Neural cell (in vitro differentiated cells): Measurements from ENCODE around the gene PIP4K2A. TPM values are rescaled to one million over a fixed set of nuclear protein-coding genes. Genes with fewer than 3 reads are reported as not detected.

ENCODE experiments used
- H2AFZ ChIP-seq: fragments of 200-600, 300-800 bp; sonication (generic), shearing (Covaris generic); 2 replicates; pipeline ENCODE4 v1.6.0; 2014; ENCODE audit warnings: low read depth, mild to moderate bottlenecking, antibody characterized with exemption, low read length, moderate library complexity
- H3F3A ChIP-seq: fragments of 200-600 bp; shearing (Covaris generic); 2 replicates; pipeline ENCODE4 v1.6.1; 2016; ENCODE audit warnings: mild to moderate bottlenecking, moderate library complexity, mixed read lengths, antibody characterized with exemption, low read length; ENCODE audit not compliant: insufficient read depth, poor library complexity, severe bottlenecking
- H3K27ac ChIP-seq: fragments of 200-600, 300-800 bp; sonication (generic), shearing (Covaris generic); 2 replicates; pipeline ENCODE4 v1.5.1; 2014; ENCODE audit warnings: mild to moderate bottlenecking, low read length, moderate library complexity
- H3K27me3 ChIP-seq: fragments of 300-800, 200-600 bp; sonication (generic), shearing (Covaris generic); 2 replicates; pipeline ENCODE4 v1.6.0; 2014; ENCODE audit warnings: mild to moderate bottlenecking, low read depth, low read length, moderate library complexity; ENCODE audit not compliant: insufficient read depth
- H3K36me3 ChIP-seq: fragments of 300-800, 200-600 bp; sonication (generic), shearing (Covaris generic); 2 replicates; pipeline ENCODE4 v1.5.1; 2014; ENCODE audit warnings: mild to moderate bottlenecking, antibody characterized with exemption, low read length, moderate library complexity; ENCODE audit not compliant: insufficient read depth
- H3K4me2 ChIP-seq: fragments of 300-800, 200-600 bp; sonication (generic), shearing (Covaris generic); 2 replicates; pipeline ENCODE4 v1.6.0; 2014; ENCODE audit warnings: mild to moderate bottlenecking, low read length
- H3K4me3 ChIP-seq: fragments of 300-800, 200-600 bp; sonication (generic), shearing (Covaris generic); 2 replicates; pipeline ENCODE4 v1.5.1; 2014; ENCODE audit warnings: mild to moderate bottlenecking, low read length, moderate library complexity
- H3K79me2 ChIP-seq: fragments of 200-600 bp; shearing (Covaris generic); replicated peaks from 2 replicates; pipeline ENCODE4 v1.6.0; 2014; ENCODE audit warnings: mild to moderate bottlenecking, low read length, moderate library complexity; ENCODE audit not compliant: insufficient read depth
- H3K9ac ChIP-seq: fragments of 300-800, 200-600 bp; sonication (generic), shearing (Covaris generic); 2 replicates; pipeline ENCODE4 v1.6.1; 2016; ENCODE audit warnings: mild to moderate bottlenecking, low read length, mixed read lengths
- H3K9me2 ChIP-seq: fragments of 200-600 bp; shearing (Covaris generic); 2 replicates; pipeline ENCODE4 v1.6.1; 2016; ENCODE audit warnings: mild to moderate bottlenecking, low read length, mixed read lengths; ENCODE audit not compliant: insufficient read depth
- H3K9me3 ChIP-seq: fragments of 200-600, 300-800 bp; sonication (generic), shearing (Covaris generic); 2 replicates; pipeline ENCODE4 v1.6.1; 2016; ENCODE audit warnings: mild to moderate bottlenecking, mixed run types, low read length, moderate library complexity, mixed read lengths
- H4K20me1 ChIP-seq: fragments of 200-600 bp; shearing (Covaris generic); 2 replicates; pipeline ENCODE4 v1.6.1; 2016; ENCODE audit warnings: mild to moderate bottlenecking, mixed run types; ENCODE audit not compliant: insufficient read depth
- CTCF ChIP-seq: fragments of 450-650 bp; IDR thresholded peaks from 2 replicates; pipeline ENCODE4 v1.5.1; 2014; ENCODE audit warnings: antibody characterized with exemption, mild to moderate bottlenecking, moderate library complexity; ENCODE audit not compliant: poor library complexity, severe bottlenecking
- EP300 ChIP-seq: fragments of 450-650 bp; conservative IDR thresholded peaks from 2 replicates; pipeline ENCODE4 v1.6.1; 2014; ENCODE audit warnings: antibody characterized with exemption, mild to moderate bottlenecking, moderate library complexity; ENCODE audit not compliant: poor library complexity, severe bottlenecking
- EZH2 ChIP-seq: fragments of 200-600, 300-800 bp; shearing (Covaris generic), sonication (generic); IDR thresholded peaks from 2 replicates; pipeline ENCODE4 v1.6.1; 2014; ENCODE audit warnings: antibody characterized with exemption, low read length, borderline replicate concordance, mild to moderate bottlenecking; ENCODE audit not compliant: insufficient read depth, poor library complexity, severe bottlenecking
- MXI1 ChIP-seq: fragments of 450-650 bp; conservative IDR thresholded peaks from 2 replicates; pipeline ENCODE4 v1.6.1; 2014; ENCODE audit warnings: antibody characterized with exemption, mild to moderate bottlenecking; ENCODE audit not compliant: poor library complexity, severe bottlenecking
- POLR2AphosphoS5 ChIP-seq: IDR thresholded peaks from 2 replicates; pipeline ENCODE4 v1.6.1; 2012
- RAD21 ChIP-seq: fragments of 450-650 bp; conservative IDR thresholded peaks from 2 replicates; pipeline ENCODE4 v1.6.1; 2014; ENCODE audit warnings: antibody characterized with exemption, mild to moderate bottlenecking, moderate library complexity
- SMC3 ChIP-seq: fragments of 450-650 bp; conservative IDR thresholded peaks from 2 replicates; pipeline ENCODE4 v1.6.1; 2014; ENCODE audit warnings: antibody characterized with exemption, mild to moderate bottlenecking, moderate library complexity; ENCODE audit not compliant: poor library complexity
- TAF1 ChIP-seq: IDR thresholded peaks from 2 replicates; pipeline ENCODE4 v1.6.1; 2012; ENCODE audit warnings: low read depth
- polyA plus RNA-seq: library from polyadenylated mRNA; depleted of rRNA; stranded (reverse); fragments of >200 nt; gene quantifications from 2 replicates; pipeline ENCODE4 v1.2.3, GENCODE V29; 2014
- TF ChIP-seq, protein P1 (sequence below): IDR thresholded peaks from 2 replicates; pipeline ENCODE4 v1.6.1; 2012; ENCODE audit warnings: borderline replicate concordance

The PIP4K2A gene
- polyA plus RNA-seq, 1 donor from 2014 or later, result 12.6 TPM

GRCh38 chr10:22658745-22659410 lies 55.5 kb downstream of the PIP4K2A start:
- no peaks in the 10 kb centered on the region for H3K79me2 ChIP-seq
- H2AFZ ChIP-seq, result no peak overlapping the region
- TF ChIP-seq POLR2AphosphoS5 (no peak), RAD21 (no peak), MXI1 (no peak), TAF1 (no peak), SMC3 (no peak), CTCF (no peak), EP300 (no peak), EZH2 (no peak)
- TF ChIP-seq, protein P1, sequence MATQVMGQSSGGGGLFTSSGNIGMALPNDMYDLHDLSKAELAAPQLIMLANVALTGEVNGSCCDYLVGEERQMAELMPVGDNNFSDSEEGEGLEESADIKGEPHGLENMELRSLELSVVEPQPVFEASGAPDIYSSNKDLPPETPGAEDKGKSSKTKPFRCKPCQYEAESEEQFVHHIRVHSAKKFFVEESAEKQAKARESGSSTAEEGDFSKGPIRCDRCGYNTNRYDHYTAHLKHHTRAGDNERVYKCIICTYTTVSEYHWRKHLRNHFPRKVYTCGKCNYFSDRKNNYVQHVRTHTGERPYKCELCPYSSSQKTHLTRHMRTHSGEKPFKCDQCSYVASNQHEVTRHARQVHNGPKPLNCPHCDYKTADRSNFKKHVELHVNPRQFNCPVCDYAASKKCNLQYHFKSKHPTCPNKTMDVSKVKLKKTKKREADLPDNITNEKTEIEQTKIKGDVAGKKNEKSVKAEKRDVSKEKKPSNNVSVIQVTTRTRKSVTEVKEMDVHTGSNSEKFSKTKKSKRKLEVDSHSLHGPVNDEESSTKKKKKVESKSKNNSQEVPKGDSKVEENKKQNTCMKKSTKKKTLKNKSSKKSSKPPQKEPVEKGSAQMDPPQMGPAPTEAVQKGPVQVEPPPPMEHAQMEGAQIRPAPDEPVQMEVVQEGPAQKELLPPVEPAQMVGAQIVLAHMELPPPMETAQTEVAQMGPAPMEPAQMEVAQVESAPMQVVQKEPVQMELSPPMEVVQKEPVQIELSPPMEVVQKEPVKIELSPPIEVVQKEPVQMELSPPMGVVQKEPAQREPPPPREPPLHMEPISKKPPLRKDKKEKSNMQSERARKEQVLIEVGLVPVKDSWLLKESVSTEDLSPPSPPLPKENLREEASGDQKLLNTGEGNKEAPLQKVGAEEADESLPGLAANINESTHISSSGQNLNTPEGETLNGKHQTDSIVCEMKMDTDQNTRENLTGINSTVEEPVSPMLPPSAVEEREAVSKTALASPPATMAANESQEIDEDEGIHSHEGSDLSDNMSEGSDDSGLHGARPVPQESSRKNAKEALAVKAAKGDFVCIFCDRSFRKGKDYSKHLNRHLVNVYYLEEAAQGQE, result no peak
- H4K20me1 ChIP-seq, result no peaks in the 10 kb centered on the region
- no peaks in the 10 kb centered on the region for H3K36me3 ChIP-seq
- H3F3A ChIP-seq, result no peaks in the 10 kb centered on the region
- H3K9ac ChIP-seq, result no peak overlapping the region
- H3K4me3 ChIP-seq, result no peak overlapping the region
- no peaks in the 10 kb centered on the region for H3K9me2 ChIP-seq
- H3K27ac ChIP-seq, result no peak overlapping the region
- H3K9me3 ChIP-seq, result no peaks in the 10 kb centered on the region
- H3K4me2 ChIP-seq, result no peak overlapping the region
- H3K27me3 ChIP-seq, result no peaks in the 10 kb centered on the region

DNA sequence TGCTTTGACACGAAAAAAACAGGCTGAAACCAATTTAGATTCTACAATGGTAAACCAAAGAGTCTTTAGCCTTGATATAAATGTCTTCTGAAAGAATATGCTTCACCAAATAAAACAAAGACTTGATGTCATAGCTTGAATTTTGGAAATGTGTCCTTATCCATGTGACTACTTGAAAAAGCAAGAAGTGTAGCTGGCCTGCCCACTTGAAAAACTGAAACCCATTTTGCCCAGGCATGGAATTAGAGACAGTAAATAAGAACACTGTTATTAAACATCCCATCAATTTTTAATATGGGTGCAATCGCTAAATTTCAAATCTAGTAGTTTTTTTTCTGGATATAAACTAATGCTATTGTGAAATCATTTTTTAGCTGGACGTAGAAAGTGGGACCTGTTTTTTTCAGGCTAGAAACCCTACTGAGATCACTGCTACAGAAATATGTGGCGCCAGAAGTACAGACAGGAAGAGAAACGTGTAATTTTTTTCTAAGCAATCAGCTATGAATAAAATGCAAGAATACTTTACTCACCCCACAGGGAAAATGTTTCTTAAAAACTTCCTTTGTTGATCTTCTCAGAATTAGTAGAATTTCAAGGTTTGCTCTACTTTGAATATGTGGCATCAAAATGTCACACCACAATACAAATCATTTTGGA lies 56.7 kb downstream of the PIP4K2A start:
- Histone ChIP-seq H2AFZ (no peak overlapping the region), H3K9me3 (no peaks in the 10 kb centered on the region), H3K27ac (no peak overlapping the region), H3K79me2 (no peaks in the 10 kb centered on the region), H3K4me2 (no peak overlapping the region), H4K20me1 (no peaks in the 10 kb centered on the region), H3K27me3 (no peaks in the 10 kb centered on the region), H3K9ac (no peak overlapping the region), H3F3A (no peaks in the 10 kb centered on the region), H3K9me2 (no peaks in the 10 kb centered on the region), H3K36me3 (no peaks in the 10 kb centered on the region), H3K4me3 (no peak overlapping the region)
- no peak for TF ChIP-seq RAD21
- no peak for TF ChIP-seq SMC3
- no peak for TF ChIP-seq TAF1
- no peak for TF ChIP-seq POLR2AphosphoS5
- no peak for TF ChIP-seq EP300
- TF ChIP-seq CTCF, result no peak
- no peak for TF ChIP-seq EZH2
